Putamen (tissue), 1 donor: ENCODE measurements around the gene C10orf67.

Experiments used
- DNase-seq: peaks from one replicate; pipeline ENCODE4 v3.0.0-alpha.2; 2016; ENCODE audit warnings: low spot score

Gene C10orf67

DNA sequence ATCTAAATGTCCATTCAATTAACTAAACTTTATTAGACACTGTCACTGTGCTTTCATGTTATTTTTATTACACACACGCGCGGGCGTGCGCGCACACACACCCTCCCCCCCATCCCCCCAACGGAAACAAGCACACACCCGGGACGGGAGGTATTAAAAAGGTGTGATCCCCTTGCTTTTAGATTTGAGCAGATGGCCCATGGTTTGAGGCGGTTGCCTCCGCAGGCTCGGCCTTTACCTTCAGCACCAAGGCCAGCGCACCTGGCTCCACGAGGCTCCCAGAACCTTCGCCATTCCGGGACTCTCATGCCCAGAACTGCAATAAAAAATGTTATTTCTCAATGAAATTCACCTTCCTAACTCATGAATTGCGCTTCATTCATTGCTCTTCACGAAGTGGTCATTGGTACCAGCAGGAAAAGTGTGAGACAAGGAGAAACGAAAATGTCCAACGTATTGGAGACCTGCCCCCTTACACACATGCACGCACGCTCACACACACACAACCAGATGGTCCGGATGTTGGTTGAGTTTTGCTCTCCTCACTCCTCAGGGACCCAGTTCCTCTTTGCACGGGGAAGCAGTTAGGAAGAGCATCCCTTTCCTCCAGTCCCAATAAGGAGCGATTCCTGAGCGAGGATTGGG lies 173.2 kb downstream of the C10orf67 start:
- DNase-seq = no peak

DNA sequence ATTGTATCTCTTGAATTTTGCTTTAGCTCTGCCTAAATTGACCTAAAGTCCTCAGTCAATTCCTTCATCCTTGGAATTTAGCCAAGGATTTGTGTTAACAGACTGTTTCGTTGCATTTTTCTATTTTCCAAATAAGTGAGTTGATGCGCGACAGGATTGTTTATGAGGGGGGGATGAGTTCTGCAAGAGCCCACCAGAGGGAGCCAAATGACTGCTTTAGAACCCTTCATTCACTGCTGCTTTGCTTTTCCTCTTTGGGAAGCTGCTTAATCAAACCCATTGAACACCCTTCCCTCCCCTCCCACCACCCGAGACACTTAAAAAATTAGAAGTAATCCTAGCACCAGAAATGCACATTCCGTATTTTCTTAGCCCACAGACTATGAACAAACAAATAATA lies 186.2 kb downstream of the C10orf67 start:
- peak; percentile 73 for DNase-seq

GRCh38 chr10:23157691-23158369 lies 186.8 kb downstream of the C10orf67 start:
- peak; percentile 41 for DNase-seq

- DNase-seq = no peak
Measured at GRCh38 chr10:23157239-23157681, 187.3 kb downstream of the C10orf67 start.

GRCh38 chr10:23156447-23157150 lies 188.0 kb downstream of the C10orf67 start:
- DNase-seq = no peak

DNA sequence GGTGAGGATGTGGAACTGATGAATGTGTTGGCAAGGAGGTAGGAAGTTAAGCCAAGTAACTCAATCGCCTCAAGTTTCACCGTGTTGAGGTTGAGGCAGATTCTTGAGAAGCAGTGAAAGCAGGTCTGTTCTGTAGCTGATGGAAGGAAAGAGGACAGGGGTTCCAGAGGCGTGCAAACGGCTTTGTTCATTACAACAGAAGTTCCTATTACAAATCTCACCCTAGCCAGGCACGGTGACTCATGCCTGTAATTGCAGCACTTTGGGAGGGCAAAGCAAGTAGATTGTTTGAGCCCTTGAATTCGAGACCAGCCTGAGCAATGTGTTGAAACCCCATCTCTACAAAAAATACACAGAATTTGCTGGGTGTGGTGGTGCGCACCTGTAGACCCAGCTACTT lies 189.4 kb downstream of the C10orf67 start:
- DNase-seq = no peak
